RPMI8226 (cell line): ENCODE measurements around the gene ACAA1.
"Not testable (repeated sequence)": the region's sequence is repeated elsewhere in the genome, so short reads cannot be mapped to it uniquely, and the experiment has no call there.

Experiments
- DNase-seq: peaks from one replicate; pipeline ENCODE4 v3.0.0-alpha.2; 2015

Gene ACAA1

DNA sequence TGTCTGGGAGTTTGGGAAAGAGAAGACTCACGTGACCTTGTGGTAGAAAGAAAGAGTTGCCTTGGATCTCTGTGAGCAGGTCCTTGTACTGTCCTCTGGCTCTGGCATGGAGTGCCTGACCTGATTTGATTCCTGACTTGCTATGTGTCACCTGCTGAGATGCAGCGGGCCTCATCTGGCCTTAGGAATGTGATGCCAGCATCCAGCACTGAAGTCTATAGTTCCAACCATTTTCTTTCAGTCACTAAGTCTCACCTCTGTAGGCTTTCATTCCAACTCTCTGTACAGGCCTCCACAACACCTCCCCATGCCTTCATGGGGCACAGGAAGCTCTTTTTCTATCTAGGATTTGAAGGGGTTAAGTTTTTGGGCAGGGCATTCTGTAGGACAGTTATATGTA lies 16.3 kb upstream of the ACAA1 start:
- no peak for DNase-seq

DNA sequence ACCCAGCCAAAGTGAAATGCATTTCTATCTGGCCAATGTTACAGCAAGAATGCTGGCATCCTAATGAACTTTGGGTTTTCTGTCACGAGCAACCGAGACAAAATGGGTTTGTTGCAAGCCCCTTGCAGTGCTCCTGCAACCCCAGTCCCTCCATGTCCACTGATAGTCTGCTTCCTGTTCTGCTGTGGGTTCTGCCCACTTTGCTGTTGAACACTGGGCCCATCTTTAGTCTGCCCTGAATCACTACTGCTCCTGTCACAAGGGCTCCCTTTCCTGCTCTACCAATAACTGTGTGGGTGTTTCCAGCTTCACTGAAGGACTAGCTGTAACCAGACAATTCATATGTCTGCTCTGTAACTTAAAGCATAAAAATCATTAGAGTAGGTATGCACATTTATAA lies 15.7 kb upstream of the ACAA1 start:
- no peak for DNase-seq

DNA sequence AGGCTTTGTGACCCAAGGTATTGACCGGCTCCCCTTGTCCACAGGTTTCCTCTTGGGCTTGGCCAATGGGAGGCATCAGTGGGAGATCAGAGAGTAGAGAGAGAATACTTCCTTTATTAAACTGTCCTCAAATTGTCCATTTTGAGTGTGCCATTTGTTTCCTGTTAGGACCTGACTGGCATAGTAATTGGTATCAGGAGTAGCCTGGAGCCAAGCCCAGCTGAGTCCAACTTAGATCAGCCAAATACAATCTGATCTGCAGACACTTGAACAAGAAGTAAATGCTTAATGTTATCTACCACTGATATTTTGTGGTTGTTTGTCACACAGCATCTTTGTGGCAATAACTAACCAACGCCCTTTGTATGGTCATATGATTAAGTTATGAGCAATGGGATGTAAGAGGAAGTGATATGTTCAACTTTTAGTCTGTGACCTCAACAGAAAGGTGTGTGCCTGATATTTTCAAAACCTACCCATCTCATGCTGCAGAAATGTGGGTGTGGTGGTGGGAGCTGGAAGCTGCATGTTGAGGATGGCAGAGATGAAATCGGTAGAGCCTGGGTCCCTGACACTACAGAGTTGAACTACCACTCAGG lies 14.8 kb upstream of the ACAA1 start:
- DNase-seq: no peak

DNA sequence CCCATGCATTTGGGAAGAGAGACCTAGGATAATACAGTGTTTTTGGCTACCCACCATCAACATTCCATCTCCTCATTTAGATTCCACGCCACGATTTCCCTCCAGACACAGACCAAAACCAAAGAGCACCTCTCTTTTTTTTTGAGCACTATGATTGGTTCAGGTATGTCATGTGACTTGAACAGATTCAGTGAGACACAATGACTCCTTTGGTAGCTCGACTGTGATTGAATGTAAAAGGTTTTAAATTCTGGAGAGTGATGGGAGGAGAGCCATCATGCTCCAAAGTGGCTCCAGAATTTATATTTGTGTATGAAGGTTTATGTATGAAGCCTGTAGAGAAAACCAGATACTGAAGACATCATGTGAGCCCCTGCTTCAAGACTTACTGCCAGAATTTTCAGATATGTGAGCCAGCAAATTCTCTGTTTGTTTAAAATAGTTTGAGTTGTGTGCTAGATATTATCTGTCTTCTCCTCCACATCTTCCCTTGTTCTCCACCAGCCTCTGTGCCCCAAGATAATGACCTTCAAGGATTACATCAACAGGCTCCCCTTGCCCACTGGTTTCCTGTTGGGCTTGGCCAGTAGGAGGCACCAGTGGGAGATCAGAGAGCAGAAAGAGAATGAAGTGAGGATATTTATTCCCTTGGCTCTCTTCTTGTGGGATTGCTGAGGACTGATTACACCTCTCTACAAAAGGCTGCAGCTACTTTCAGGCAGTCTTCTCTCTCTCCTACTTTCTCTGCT lies 14.0 kb upstream of the ACAA1 start:
- DNase-seq: no peak

DNA sequence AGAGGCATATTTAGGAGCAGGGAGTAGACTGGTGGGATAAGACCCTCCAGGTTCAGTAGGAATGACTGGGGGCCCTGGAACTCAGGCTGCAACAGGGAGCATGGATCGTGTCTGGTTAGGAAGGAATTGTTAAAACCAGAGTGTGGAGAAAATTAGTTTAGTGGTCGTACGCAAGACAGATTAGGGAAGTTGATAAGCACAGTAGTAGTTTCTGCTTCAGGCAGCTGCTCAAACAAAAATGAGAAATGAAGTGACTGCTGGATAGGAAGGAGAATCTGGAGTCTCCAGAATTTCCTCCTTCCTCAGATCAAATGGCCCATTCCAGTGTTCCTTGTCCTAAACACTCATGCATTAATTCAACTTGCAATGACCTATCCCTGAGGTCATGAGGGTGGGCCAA lies 12.8 kb upstream of the ACAA1 start:
- DNase-seq: no peak

DNA sequence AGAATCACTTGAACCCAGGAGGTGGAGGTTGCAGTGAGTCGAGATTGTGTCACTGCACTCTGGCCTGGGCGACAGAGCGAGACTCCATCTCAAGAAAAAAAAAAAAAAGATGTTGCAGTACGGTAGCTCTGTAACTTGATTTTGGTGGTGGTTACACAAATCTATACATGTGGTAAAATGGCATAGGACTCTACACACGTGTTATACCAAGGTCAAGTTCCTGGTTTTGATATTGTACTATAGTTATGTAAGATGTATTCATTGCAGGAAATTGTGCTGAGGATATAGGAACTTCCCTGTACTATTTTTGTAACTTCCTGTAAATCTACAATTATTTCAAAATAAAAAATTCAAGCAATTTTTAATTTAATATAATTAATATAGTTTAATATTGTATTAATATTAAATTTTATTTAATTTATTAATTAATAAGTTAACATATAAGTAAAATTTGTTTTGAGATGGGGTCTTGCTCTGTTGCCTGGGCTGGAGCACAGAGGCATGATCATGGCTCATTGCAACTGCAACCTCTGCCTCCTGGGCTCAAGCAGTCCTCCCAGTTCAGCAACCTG lies 11.5 kb upstream of the ACAA1 start:
- DNase-seq: no peak

DNA sequence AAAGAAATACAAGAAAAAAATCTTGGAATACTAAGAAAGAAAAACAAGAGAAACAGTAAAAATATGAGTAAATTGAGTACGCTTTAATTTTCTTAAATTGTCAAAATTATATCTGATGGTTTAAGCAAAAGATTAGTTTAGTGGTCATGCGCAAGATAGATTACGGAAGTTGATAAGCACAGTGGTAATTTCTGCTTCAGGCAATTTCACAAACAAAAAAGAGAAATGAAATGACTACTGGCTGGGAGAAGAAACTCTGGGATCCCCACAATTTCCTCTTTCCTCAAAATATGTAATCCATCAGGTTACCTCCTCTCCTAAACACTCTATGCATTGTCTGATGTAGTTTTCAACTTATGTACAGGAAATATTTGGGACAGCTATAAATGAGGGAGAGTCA lies 10.5 kb upstream of the ACAA1 start:
- DNase-seq: no peak

DNA sequence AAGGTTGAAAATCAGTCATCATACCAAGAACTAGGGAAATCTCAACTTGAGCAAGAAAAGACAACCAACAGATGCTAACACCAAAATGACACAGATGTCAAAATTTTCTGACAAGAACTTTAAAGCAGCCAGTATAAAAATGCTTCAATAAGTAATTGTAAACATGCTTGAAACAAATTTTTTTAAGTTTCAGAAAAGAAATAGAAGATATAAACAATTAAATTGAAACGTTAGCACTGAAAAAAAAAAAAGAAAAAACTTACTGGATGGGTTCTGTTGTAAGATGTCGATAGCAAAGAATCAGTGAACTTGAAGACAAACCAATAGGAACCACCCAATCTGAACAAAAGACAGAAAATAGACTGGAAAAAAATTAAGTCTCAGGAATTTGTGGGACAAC lies 9.6 kb upstream of the ACAA1 start:
- DNase-seq: no peak

DNA sequence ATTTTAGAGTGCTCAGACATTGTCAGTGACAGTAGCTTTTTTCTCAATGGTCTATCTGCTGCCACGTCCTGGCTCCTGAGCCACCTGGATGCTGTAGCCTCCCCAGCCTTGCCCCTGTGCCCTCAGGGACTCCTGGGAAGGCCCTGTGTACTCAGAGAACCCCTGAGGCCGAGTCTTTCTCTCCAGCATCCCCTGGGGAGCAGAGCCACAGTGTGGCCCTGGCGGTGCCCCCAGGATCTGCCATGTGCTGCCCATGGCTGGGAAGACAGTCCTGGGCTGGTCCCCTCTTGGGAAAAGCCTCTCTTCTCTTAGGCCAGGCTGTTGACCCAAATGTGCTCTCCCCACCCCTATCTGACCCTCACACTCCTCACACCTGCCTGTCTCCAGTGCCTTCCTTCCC lies 6.6 kb upstream of the ACAA1 start:
- no peak for DNase-seq

DNA sequence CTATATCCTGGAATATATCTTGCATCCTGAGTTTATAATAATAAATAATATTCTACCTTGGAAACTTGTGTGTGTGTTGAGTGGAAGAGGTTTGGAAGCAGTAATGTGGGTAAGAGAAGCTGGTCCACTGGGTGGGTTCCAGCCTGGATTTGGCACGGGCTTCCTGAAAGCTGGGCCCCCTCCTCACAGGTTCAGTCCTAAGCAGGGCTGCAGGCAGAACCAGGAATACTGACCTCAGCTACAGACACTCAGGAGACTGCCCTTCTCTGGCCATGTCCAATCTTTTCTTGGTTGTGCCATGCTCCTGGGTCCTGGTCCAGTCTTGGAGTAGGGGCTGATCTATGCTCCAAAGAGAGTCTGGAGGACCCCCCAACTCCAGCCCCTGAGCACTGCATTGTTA lies 6.0 kb upstream of the ACAA1 start:
- no peak for DNase-seq

DNA sequence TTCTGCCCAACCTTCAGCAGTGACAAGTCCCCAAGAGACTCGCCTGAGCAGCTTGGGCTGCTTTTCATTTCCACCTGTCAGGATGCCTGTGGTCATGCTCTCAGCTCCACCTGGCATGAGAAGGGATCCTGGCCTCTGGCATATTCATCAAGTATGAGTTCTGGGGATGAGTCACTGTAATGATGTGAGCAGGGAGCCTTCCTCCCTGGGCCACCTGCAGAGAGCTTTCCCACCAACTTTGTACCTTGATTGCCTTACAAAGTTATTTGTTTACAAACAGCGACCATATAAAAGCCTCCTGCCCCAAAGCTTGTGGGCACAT lies 5.0 kb upstream of the ACAA1 start:
- no peak for DNase-seq

DNA sequence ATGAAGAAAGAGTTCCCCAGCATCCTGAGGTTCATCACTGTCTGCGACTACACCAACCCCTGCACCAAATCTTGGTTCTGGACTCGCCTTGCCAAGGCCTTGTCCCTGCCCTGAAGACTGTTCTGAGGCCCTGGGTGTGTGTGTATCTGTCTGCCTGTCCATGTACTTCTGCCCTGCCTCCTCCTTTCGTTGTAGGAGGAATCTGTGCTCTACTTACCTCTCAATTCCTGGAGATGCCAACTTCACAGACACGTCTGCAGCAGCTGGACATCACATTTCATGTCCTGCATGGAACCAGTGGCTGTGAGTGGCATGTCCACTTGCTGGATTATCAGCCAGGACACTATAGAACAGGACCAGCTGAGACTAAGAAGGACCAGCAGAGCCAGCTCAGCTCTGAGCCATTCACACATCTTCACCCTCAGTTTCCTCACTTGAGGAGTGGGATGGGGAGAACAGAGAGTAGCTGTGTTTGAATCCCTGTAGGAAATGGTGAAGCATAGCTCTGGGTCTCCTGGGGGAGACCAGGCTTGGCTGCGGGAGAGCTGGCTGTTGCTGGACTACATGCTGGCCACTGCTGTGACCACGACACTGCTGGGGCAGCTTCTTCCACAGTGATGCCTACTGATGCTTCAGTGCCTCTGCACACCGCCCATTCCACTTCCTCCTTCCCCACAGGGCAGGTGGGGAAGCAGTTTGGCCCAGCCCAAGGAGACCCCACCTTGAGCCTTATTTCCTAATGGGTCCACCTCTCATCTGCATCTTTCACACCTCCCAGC lies 4.4 kb upstream of the ACAA1 start:
- DNase-seq: no peak

DNA sequence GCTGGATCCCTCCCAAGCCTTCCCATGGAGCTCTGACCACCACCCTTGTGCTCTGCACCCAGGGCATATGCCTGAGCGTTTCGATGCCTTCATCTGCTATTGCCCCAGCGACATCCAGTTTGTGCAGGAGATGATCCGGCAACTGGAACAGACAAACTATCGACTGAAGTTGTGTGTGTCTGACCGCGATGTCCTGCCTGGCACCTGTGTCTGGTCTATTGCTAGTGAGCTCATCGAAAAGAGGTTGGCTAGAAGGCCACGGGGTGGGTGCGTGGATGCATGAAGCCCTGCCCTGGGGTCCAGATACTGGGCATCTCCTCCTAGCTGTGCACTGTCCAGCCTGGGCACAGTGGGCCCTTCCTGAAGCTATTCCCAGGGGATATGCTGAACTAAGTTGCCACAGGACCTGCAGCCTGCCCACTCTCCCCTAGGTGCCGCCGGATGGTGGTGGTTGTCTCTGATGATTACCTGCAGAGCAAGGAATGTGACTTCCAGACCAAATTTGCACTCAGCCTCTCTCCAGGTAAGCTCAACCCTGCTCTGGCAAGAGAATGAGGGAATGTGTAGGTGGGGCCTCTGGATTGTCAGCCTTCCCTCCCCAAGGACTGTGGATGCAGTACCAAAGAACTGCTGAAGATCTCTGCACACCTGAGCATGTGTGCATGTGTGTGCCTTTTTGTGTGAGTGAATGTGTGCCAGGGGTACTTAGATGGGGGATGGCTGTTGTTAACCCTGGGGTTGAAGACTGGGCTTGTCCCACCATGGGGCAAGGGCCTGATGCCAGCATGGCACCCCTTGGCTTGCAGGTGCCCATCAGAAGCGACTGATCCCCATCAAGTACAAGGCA lies 3.6 kb upstream of the ACAA1 start:
- DNase-seq: no peak

DNA sequence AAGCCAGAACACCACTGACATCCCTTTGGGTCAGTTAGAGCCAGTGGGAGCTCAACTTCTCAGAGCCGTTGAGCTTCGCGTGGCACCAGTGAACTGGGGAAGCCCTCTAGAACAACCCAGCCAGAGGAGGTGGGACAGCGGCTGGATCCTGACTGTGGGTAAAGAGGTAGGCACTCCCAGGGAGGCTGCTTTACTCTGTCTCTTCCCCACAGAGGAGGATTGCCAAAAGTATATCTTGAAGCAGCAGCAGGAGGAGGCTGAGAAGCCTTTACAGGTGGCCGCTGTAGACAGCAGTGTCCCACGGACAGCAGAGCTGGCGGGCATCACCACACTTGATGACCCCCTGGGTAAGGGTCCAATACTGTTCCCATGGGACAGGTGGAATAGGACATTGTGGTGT lies 2.7 kb upstream of the ACAA1 start:
- no peak for DNase-seq

DNA sequence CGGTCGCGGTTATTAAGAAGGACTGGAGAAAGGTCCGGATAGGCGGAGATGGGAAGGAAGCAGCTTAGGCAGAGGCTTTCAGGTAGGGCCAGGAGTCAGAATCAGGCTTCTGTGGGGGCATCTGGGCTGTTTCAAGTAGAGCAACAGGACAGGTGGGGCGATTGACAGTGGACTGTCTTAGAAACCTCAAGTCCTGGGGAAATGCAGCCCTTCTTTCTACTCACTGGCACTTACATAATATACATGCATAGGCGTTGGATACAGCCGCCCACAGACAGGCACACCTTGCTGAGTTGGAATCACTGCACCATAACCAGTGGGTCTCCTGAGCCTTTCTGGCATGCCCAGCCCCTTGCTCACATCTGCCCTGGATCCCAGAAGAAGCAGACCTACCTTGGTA lies 2.3 kb upstream of the ACAA1 start:
- peak; percentile 24 for DNase-seq

DNA sequence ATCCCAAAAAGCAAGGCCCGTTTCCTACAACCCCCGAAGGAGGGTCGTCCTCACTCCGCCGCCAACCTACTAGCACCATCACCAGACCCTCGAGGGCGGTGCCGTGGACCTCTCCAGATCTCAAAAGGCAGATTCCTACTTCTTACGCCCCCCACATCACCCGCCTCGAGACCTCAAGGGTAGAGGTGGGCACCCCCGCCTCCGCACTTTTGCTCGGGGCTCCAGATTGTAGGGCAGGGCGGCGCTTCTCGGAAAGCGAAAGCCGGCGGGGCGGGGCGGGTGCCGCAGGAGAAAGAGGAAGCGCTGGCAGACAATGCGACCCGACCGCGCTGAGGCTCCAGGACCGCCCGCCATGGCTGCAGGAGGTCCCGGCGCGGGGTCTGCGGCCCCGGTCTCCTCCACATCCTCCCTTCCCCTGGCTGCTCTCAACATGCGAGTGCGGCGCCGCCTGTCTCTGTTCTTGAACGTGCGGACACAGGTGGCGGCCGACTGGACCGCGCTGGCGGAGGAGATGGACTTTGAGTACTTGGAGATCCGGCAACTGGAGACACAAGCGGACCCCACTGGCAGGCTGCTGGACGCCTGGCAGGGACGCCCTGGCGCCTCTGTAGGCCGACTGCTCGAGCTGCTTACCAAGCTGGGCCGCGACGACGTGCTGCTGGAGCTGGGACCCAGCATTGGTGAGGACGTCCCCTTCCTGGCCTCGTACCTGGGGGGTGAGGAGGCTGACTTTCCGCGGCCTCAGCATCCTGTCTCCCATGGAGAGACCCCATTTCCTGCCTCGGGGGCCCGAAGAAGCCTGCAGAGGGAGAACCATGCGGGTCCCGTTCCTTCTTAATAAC lies 1.6 kb upstream of the ACAA1 start, which contains the start of gene MYD88:
TSS of gene MYD88 (plus strand) at position 313 of the 842 bp plus-strand sequence. CDS start at position 353, 40 bp downstream.
- peak; percentile 89 for DNase-seq

DNA sequence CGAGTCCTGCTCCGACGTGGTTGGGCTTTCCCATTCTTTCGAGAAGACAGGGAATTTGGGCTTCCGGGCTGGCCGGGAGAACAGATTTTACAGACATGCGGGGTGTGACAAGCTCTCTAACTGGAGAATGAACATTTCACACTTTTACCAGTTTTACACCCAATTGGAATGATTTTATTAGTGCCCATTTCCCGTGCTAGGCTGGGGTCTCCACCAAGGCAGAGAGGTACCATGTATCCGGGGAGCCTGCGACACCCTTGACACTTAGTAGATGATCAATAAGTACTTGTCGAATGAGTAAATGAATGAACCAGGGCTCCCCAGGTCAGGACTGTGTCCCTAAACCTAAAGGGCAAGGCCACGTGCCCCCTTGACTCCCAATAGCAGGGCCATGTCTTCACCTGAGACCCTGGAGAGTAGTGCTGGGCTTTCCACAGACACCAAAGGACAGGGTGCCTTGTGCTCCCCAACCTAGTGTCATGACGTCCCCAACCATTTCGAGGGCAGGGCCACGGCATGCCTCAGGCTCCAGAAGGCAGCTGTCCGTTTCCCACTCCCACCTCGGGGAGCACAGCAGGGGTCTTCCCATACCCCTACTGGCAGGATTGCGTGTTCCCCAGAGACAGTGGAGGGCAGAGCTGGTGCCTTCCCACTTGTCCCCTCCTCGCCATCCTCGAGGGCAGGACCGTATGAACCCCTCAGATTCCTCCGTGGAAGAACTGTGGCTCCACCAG lies 855 bp upstream of the ACAA1 start:
- peak; percentile 33 for DNase-seq

DNA sequence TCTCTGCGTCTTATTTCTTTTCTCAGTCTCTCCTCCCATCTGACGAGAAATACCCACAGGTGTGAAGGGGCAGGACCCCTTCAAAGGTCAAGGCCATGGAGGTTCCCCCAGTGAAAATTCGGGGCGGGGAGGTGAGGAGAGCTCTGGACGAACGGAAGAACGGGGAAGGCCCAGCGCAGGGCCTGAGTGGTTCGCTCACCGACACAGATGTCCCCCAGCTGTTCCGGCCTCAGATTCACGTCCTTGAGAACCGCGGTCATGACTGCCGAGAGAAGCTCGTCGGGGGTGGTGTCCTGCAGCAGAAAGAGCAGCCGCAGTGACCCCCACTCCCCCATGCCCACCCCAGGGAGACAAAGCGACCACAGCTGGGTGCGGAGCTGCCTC lies 542 bp downstream of the ACAA1 start:
- peak; percentile 28 for DNase-seq

DNA sequence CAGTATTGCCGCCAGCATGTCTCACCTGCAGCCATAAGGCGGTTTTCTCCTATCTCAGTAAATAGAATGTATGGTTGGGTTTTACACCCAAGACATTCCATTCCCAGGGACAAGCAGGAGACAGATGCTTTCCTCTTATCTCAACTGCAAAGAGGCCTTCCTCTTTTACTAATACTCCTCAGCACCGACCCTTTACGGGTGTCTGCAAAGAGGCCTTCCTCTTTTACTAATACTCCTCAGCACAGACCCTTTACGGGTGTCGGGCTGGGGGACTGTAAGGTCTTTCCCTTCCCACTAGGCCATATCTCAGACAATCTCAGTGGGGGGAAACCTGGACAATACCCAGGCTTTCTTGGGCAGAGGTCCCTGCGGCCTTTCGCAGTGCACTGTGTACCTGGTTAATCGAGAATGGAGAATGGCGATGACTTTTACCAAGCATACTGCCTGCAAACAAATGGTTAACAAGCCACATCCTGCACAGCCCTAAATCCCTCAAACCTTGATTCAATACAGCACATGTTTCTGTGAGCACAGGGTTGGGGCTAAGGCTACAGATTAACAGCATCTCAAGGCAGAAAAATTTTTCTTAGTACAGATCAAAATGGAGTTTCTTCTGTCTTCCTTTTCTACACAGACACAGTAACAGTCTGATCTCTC lies 1.2 kb downstream of the ACAA1 start:
- not testable (repeated sequence) for DNase-seq

DNA sequence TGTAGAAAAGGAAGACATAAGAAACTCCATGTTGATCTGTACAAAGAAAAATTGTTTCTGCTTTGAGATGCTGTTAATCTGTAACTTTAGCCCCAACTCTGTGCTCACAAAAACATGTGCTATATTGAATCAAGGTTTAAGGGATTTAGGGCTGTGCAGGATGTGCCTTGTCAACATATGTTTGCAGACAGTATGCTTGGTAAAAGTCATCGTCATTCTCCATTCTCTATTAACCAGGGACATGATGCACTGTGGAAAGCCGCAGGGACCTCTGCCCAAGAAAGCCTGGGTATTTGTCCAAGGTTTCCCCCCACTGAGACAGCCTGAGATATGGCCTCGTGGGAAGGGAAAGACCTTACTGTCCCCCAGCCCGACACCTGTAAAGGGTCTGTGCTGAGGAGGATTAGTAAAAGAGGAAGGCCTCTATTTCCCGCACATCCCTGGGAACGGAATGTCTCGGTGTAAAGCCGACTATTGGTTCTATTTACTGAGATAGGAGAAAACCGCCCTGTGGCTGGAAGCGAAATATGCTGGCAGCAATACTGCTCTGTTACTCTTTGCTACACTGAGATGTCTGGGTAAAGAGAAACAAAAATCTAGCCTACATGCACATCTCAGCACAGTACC lies 2.3 kb downstream of the ACAA1 start:
- not testable (repeated sequence) for DNase-seq
